SJCRH30 (cell line): ENCODE measurements around the gene ATP5MC3. TPM values are rescaled to one million over a fixed set of nuclear protein-coding genes. Genes with fewer than 3 reads are reported as not detected.

Source experiments
- DNase-seq, 2 experiments: peaks; one replicate each; pipeline ENCODE4 v3.0.0-alpha.2; 2015 to 2020
- H3K27ac ChIP-seq: fragments of 250-450 bp; sonication (Bioruptor Pico); 2 replicates; pipeline ENCODE4 v1.5.1; 2020; ENCODE audit warnings: mild to moderate bottlenecking, moderate library complexity
- H3K27me3 ChIP-seq: fragments of 250-450 bp; sonication (Bioruptor Pico); 2 replicates; pipeline ENCODE4 v1.5.1; 2020; ENCODE audit warnings: mild to moderate bottlenecking, moderate library complexity
- H3K36me3 ChIP-seq: fragments of 250-450 bp; sonication (Bioruptor Pico); 2 replicates; pipeline ENCODE4 v1.5.1; 2020; ENCODE audit warnings: mild to moderate bottlenecking, moderate library complexity
- H3K4me1 ChIP-seq: fragments of 250-450 bp; sonication (Bioruptor Pico); 2 replicates; pipeline ENCODE4 v1.5.1; 2020; ENCODE audit warnings: mild to moderate bottlenecking, moderate library complexity
- H3K4me3 ChIP-seq: fragments of 250-450 bp; sonication (Bioruptor Pico); 2 replicates; pipeline ENCODE4 v1.5.1; 2020; ENCODE audit warnings: mild to moderate bottlenecking, moderate library complexity
- H3K9me3 ChIP-seq: fragments of 250-450 bp; sonication (Bioruptor Pico); replicated peaks from 2 replicates; pipeline ENCODE4 v1.5.1; 2020; ENCODE audit warnings: mild to moderate bottlenecking, moderate library complexity
- total RNA-seq: library from RNA; depleted of rRNA; stranded (reverse); fragments of >200 nt; shearing (Covaris generic); gene quantifications from 2 replicates; pipeline ENCODE4 v1.2.3, GENCODE V29; 2014

The ATP5MC3 gene
- total RNA-seq, 1 experiment from 2014 or later, result 335 TPM

DNA sequence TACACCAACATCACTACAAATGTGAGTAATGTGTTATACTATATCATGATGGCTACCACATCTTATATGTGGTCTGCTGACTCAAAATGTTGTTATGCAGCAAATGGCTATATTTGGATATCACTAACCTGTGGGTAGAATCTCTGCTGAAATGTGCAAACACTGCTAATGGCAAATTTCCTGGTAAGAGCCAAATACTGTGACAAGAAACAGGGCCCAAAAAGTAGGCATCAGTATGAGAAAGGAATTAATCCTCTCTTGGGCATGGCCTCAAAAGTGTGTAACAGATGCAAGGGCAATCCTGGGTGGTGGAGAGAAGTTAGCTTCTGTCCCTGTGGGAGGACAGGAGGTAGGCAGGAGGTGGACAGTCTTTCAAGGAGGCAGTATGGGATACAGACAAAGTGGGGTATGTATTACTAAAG is 26.8 kb downstream of the ATP5MC3 start:
- DNase-seq, result peak; percentile 7 to 24
- H3K36me3 ChIP-seq, result peaks cover 10% of the 10 kb centered on the region; the same call in 1 of the 2 replicates
- H3K27ac ChIP-seq, result peak overlapping the region; percentile 15; the same call in 1 of the 2 replicates
- no peaks in the 10 kb centered on the region for H3K9me3 ChIP-seq
- peaks cover 11% of the 10 kb centered on the region for H3K4me1 ChIP-seq
- H3K27me3 ChIP-seq, result no peaks in the 10 kb centered on the region
- no peak overlapping the region for H3K4me3 ChIP-seq

DNA sequence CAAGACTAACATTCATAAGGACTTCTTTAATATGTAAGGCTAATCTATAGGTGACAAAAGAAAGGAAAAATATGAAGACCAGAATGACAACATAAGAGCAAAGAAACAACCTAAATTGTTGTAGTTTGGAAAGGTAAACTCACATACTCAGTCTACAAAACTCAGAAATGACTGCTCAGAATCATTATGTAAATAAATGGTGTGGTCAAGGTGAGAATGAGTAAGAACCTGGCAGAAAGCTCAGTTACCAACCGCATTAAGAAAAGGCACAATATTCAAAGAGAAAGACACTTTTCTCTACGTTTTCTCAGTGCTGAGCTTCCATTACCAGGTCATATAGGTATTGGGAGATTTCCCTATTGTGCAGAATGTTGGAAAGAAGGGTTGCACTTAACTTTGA is 29.3 kb downstream of the ATP5MC3 start:
- Histone ChIP-seq H3K4me1 (peaks cover 11% of the 10 kb centered on the region), H3K4me3 (no peak overlapping the region), H3K27ac (no peak overlapping the region), H3K27me3 (no peaks in the 10 kb centered on the region), H3K9me3 (no peaks in the 10 kb centered on the region), H3K36me3 (peaks cover 16% of the 10 kb centered on the region)
- no peak for DNase-seq

DNA sequence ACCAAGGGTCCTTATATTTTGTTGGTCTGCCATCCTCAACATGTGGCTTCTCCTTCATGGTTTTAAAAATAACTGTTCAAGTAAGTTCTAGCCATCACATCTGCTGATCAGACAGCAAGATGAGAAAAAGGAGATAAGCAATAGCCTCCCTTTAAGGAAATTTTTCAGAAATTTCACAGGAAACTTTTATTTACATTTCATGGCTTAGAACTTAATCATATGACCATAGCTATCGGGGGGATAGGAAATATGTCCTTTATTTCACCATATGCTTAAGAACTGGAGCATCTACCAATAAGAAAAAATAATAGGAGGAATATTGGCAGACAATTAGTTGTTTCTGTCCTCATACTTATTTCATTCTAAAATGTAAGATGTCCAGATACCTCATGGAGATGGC is 29.7 kb downstream of the ATP5MC3 start:
- no peak for DNase-seq
- Histone ChIP-seq H3K4me1 (peaks cover 11% of the 10 kb centered on the region), H3K9me3 (no peaks in the 10 kb centered on the region), H3K27me3 (no peaks in the 10 kb centered on the region), H3K27ac (no peak overlapping the region), H3K36me3 (peaks cover 16% of the 10 kb centered on the region), H3K4me3 (no peak overlapping the region)

DNA sequence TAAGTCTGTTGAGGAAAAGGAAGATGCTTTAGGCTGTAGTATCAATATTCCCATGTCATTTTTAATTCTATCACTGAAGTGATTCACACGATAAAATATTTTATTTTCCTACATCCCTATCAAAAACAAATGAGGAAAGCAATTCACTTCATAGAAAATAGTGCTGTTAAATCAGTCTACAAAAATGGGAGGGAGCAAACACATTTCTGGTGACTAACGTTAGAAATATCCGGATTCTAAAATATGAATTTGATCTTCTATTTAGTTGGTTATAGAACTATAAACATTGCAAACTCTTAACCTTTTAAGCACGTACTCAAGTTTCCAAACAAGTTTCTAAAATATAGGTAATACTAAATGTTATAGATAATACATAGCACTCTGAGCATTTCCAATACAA is 34.3 kb downstream of the ATP5MC3 start:
- peaks cover 22% of the 10 kb centered on the region for H3K36me3 ChIP-seq
- H3K4me1 ChIP-seq, result no peaks in the 10 kb centered on the region
- no peak for DNase-seq
- H3K4me3 ChIP-seq, result no peak overlapping the region
- H3K27me3 ChIP-seq, result no peaks in the 10 kb centered on the region
- H3K9me3 ChIP-seq, result no peaks in the 10 kb centered on the region
- H3K27ac ChIP-seq, result no peak overlapping the region

DNA sequence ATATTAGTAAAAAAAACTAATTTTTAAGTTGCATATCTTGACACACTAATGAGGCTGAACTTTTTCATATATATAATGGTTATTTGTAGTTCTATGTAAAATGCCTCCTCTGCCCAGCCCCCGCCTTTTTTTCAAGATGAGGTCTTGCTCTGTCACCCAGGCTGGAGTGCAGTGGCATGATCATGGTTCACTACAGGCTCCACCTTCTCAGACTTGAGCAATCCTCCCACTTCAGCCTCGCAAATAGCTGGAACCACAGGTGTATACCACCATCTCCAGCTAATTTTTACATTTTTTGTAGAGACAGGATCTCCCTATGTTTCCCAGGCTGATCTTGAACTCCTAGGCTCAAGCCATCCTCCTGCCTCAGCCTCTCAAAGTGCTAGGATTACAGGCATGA is 37.8 kb downstream of the ATP5MC3 start:
- H3K9me3 ChIP-seq, result no peaks in the 10 kb centered on the region
- H3K27ac ChIP-seq, result no peak overlapping the region
- no peak for DNase-seq
- H3K4me1 ChIP-seq, result no peaks in the 10 kb centered on the region
- no peaks in the 10 kb centered on the region for H3K27me3 ChIP-seq
- no peak overlapping the region for H3K4me3 ChIP-seq
- H3K36me3 ChIP-seq, result peaks cover 15% of the 10 kb centered on the region

DNA sequence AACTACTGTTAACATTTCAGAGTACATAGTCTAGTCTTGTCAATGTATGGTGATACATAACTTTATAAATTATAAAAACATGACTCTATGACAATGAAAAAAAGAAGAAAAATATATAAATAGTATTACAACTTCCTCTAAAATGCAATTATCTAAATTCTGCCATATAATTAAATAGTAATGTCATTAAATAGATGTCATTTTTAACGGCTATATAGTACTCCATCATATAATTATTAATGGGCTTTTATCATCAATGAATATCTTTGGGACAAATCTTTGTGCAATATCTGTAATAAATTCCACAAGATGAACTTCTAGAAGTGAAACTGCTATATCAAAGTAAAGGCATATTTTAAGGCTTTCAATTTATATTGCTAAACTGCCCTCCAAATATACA is 38.3 kb downstream of the ATP5MC3 start:
- Histone ChIP-seq H3K36me3 (peaks cover 15% of the 10 kb centered on the region), H3K4me3 (no peak overlapping the region), H3K27ac (no peak overlapping the region), H3K4me1 (no peaks in the 10 kb centered on the region), H3K9me3 (no peaks in the 10 kb centered on the region), H3K27me3 (no peaks in the 10 kb centered on the region)
- DNase-seq, result no peak

DNA sequence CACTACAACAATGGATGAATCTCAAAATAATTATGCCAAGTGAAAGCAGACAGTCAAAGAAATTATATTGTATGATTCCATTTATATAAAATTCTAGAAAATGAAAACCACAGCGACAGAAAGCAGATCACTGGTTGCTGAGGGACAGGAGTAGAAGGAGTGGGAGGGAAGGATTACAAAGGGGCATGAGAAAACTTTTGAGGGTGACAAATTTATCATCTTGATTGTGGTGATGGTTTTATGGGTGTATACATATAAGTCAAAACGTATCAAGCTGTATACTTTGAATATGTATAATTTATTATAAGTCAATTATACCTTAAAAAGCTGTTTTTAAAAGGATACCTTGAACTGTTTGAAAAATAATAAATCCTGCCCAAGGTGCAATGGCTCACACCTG is 41.2 kb downstream of the ATP5MC3 start:
- Histone ChIP-seq H3K9me3 (no peaks in the 10 kb centered on the region), H3K4me1 (no peaks in the 10 kb centered on the region), H3K4me3 (no peak overlapping the region), H3K27ac (no peak overlapping the region), H3K27me3 (no peaks in the 10 kb centered on the region), H3K36me3 (peaks cover 30% of the 10 kb centered on the region)
- no peak for DNase-seq

DNA sequence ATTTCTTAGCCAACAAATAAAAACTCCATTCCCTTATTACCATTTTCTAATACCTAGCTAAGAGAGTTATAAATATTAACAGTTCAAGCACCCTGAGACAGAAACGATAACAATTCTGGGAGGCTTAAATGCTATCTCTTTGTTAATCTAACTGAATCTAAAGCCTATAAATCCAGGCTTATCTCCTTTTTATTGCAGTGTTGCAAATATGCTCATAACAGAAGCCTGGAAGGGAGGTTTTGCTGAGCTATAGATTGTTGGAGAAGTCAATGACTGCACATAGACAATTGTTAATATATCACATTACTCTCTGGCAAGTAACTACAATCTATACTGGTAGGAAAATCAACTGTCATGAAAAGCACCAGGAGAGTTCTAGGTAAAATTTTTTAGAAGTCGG is 43.7 kb downstream of the ATP5MC3 start:
- H3K27me3 ChIP-seq, result no peaks in the 10 kb centered on the region
- DNase-seq, result no peak
- no peaks in the 10 kb centered on the region for H3K9me3 ChIP-seq
- no peak overlapping the region for H3K4me3 ChIP-seq
- H3K4me1 ChIP-seq, result no peaks in the 10 kb centered on the region
- H3K36me3 ChIP-seq, result peaks cover 33% of the 10 kb centered on the region
- H3K27ac ChIP-seq, result no peak overlapping the region

DNA sequence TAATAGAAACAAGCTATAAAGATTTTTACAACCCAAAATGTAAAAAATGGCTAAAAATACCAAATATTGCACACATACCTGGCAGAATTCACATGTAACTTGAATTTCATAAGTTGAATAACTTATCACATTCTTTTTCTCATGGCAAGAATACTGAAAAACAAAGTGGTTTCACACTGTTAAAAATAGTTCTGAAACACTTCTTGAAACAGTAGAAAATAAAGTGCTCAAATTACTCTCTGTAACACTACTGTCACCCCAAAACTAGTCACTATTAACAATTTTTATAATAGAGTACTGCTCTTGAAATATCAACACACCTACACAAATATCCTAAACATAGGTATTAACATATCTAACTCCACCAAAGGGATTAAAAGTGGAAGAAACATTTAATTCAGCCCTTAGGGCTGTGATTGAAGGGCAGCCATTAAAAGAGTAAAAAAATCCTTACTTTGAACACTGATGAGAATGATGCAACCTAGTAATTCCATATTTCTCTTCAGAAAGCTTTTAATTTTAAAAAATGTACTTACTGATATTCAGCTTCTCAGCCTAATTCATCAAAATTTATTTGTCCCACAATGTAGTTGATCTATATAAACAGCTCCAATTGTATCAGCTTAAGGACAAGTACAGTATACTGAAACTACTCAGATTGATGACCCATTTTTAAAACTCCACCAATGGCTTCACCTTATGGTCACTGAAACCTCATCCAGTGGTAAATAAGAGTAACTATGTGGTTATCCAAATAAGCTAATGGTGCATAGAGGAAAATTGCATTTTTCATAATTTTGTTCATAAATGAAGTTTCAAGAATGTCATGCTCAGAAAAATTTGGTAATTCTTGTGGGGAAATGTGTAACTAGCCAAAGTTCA is 44.9 kb downstream of the ATP5MC3 start:
- DNase-seq, result no peak
- Histone ChIP-seq H3K27me3 (no peaks in the 10 kb centered on the region), H3K9me3 (no peaks in the 10 kb centered on the region), H3K4me1 (no peaks in the 10 kb centered on the region), H3K4me3 (no peak overlapping the region), H3K27ac (no peak overlapping the region), H3K36me3 (peaks cover 35% of the 10 kb centered on the region)

DNA sequence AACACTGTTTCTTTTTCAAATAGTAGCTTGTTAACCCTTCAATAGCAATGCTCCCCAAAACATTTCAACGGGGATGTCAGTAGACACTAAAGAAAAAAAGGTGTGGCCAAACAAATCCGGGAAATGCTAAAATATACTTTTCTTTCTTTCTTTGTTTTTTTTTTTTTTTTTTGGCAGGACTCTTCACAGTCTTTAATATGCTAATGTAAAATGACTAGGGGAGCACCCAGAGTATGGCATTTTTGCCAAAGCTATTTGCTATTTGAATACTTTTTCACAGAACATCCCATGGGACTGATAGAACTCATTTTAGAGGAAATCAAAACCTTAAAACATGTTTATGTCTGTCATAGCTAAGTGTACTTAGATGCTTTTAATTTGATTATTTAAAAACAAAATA is 45.6 kb downstream of the ATP5MC3 start:
- Histone ChIP-seq H3K27me3 (no peaks in the 10 kb centered on the region), H3K4me3 (no peak overlapping the region), H3K4me1 (no peaks in the 10 kb centered on the region), H3K27ac (no peak overlapping the region), H3K9me3 (no peaks in the 10 kb centered on the region), H3K36me3 (peaks cover 35% of the 10 kb centered on the region)
- DNase-seq, result no peak

DNA sequence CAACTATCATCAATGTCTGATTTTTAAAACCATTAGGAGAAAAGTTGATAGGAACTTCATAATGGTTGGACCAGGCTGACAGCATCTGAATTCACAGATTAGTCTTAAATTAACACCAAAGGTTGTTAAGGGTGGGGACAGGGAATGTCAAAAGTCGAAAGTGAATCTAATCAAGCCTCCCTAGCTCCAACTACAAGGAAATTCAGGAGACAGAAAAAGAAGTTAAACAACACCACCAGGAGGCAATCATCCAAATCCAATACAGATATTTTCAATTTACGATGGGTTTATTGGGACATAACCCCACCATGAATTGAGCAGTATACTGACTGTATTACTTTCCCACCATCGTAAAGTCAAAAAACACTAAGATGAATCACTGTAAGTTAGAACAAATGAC is 46.3 kb downstream of the ATP5MC3 start:
- no peaks in the 10 kb centered on the region for H3K27me3 ChIP-seq
- peaks cover 35% of the 10 kb centered on the region for H3K36me3 ChIP-seq
- H3K9me3 ChIP-seq, result no peaks in the 10 kb centered on the region
- no peaks in the 10 kb centered on the region for H3K4me1 ChIP-seq
- no peak overlapping the region for H3K4me3 ChIP-seq
- no peak overlapping the region for H3K27ac ChIP-seq
- no peak for DNase-seq

DNA sequence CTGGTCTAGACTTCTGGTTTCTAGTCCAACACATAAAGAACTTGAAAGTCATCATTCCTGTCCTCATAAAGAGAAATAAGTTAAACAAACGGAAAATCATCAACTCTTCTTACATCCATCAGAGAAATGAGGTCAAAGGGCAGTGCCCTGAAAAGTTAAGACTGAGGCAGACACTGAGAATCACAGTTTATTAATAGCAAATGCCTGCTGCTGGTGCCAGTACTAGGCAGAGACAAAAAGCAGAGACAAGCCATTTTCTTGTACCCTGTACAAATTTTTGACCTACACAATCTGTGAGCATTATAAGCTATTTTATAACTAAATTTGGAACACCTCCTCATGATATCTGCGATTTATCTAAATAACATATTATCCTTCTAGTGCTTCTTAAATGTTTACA is 50.3 kb downstream of the ATP5MC3 start:
- Histone ChIP-seq H3K9me3 (no peaks in the 10 kb centered on the region), H3K27me3 (no peaks in the 10 kb centered on the region), H3K36me3 (peaks cover 47% of the 10 kb centered on the region), H3K27ac (no peak overlapping the region), H3K4me3 (no peak overlapping the region), H3K4me1 (no peaks in the 10 kb centered on the region)
- no peak for DNase-seq

DNA sequence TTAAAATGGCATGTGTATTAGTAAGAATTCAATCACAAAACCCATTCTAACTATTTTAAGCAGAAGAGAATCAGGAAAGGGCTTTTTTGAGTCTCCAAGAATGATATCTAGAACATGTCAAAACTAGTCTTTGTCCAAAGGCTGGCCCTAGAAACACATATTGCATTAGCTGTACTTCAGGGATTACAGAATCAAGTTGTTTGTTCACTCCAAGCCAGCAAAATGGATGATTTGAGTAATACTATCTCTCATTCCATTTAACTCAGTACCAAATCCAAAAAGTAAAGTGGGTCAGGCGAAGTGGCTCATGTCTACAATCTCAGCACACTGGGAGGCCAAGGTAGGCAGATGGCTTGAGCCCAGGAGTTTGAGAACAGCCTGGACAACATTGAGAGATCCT is 54.8 kb downstream of the ATP5MC3 start:
- Histone ChIP-seq H3K4me3 (no peak overlapping the region), H3K4me1 (no peaks in the 10 kb centered on the region), H3K9me3 (no peaks in the 10 kb centered on the region), H3K36me3 (peaks cover 26% of the 10 kb centered on the region), H3K27ac (no peak overlapping the region), H3K27me3 (no peaks in the 10 kb centered on the region)
- no peak for DNase-seq
